WTC11 (cell line): ENCODE results near the gene CDH13. TPM values are rescaled to one million over a fixed set of nuclear protein-coding genes. Genes with fewer than 3 reads are reported as not detected.

ENCODE experiments used
- ATAC-seq: fragments of 200-7000 bp; cut with Tn5 transposase; 2 replicates; pipeline ENCODE4 v1.10.0; 2021; ENCODE audit warnings: mild to moderate bottlenecking, moderate library complexity
- CTCF ChIA-PET: fragments of 300-600 bp; sonication (Branson Sonifier 250); formaldehyde crosslinking; loops from one replicate; lab custom pipeline; 2021; ENCODE audit warnings: antibody characterized with exemption; lab: Charles Lee
- POLR2A ChIA-PET: fragments of 350-600 bp; sonication (Branson Sonifier 250); formaldehyde crosslinking; loops from one replicate; lab custom pipeline; 2021; ENCODE audit warnings: antibody characterized with exemption; lab: Charles Lee
- DNase-seq: peaks from one replicate; pipeline ENCODE4 v3.0.0; 2021; ENCODE audit warnings: low spot score
- H3K27ac Mint-ChIP-seq: 2 replicates; pipeline ENCODE4 v1.8.0; 2021; ENCODE audit warnings: mixed read lengths
- H3K27me3 Mint-ChIP-seq: 2 replicates; pipeline ENCODE4 v1.8.0; 2021; ENCODE audit warnings: low read depth, mild to moderate bottlenecking, moderate library complexity, mixed read lengths
- H3K36me3 Mint-ChIP-seq: 2 replicates; pipeline ENCODE4 v1.8.0; 2021; ENCODE audit warnings: mixed read lengths
- H3K4me1 Mint-ChIP-seq: 2 replicates; pipeline ENCODE4 v1.8.0; 2022; ENCODE audit warnings: mixed read lengths
- H3K4me3 Mint-ChIP-seq: 2 replicates; pipeline ENCODE4 v1.8.0; 2021; ENCODE audit warnings: mild to moderate bottlenecking, moderate library complexity, mixed read lengths
- H3K9me3 Mint-ChIP-seq: 2 replicates; pipeline ENCODE4 v1.8.0; 2021; ENCODE audit warnings: mixed read lengths
- ARID4B ChIP-seq: sonication (generic); formaldehyde crosslinking; IDR thresholded peaks from 2 replicates; pipeline ENCODE4 v1.8.0; 2023; ENCODE audit warnings: missing genetic modification reagents, mild to moderate bottlenecking, borderline replicate concordance
- CREM ChIP-seq: sonication (generic); formaldehyde crosslinking; IDR thresholded peaks from 2 replicates; pipeline ENCODE4 v1.8.1; 2022; ENCODE audit warnings: mild to moderate bottlenecking, missing genetic modification reagents, moderate library complexity
- CTCF ChIP-seq: fragments of 200-600 bp; IDR thresholded peaks from 2 replicates; pipeline ENCODE4 v1.8.0; 2022; ENCODE audit warnings: antibody characterized with exemption
- ELF4 ChIP-seq: sonication (generic); formaldehyde crosslinking; IDR thresholded peaks from 2 replicates; pipeline ENCODE4 v1.8.1; 2022; ENCODE audit warnings: low read depth, mild to moderate bottlenecking, moderate library complexity, missing genetic modification reagents
- FOXK1 ChIP-seq: sonication (generic); formaldehyde crosslinking; IDR thresholded peaks from 2 replicates; pipeline ENCODE4 v1.8.0; 2022; ENCODE audit warnings: mild to moderate bottlenecking, moderate library complexity, missing genetic modification reagents
- HMGA2 ChIP-seq: fragments of 250-450 bp; sonication (Bioruptor Pico); IDR thresholded peaks from 2 replicates; pipeline ENCODE4 v1.4.0; 2021; ENCODE audit warnings: mild to moderate bottlenecking, moderate library complexity
- IRF1 ChIP-seq: sonication (generic); formaldehyde crosslinking; IDR thresholded peaks from 2 replicates; pipeline ENCODE4 v1.8.0; 2023; ENCODE audit warnings: missing genetic modification reagents
- KAT7 ChIP-seq: sonication (generic); formaldehyde crosslinking; IDR thresholded peaks from 2 replicates; pipeline ENCODE4 v1.8.1; 2023; ENCODE audit warnings: missing genetic modification reagents, mild to moderate bottlenecking, borderline replicate concordance
- NR1H2 ChIP-seq: sonication (generic); formaldehyde crosslinking; IDR thresholded peaks from 2 replicates; pipeline ENCODE4 v1.9.0; 2021; ENCODE audit warnings: mild to moderate bottlenecking, moderate library complexity, missing genetic modification reagents
- PRRX2 ChIP-seq: fragments of 250-450 bp; sonication (Bioruptor Pico); IDR thresholded peaks from 2 replicates; pipeline ENCODE4 v1.8.0; 2021; ENCODE audit warnings: mild to moderate bottlenecking
- SMAD3 ChIP-seq: sonication (generic); formaldehyde crosslinking; IDR thresholded peaks from 2 replicates; pipeline ENCODE4 v1.8.0; 2022; ENCODE audit warnings: missing genetic modification reagents, mild to moderate bottlenecking, borderline replicate concordance
- USF1 ChIP-seq: sonication (generic); formaldehyde crosslinking; IDR thresholded peaks from 2 replicates; pipeline ENCODE4 v1.8.0; 2022; ENCODE audit warnings: mild to moderate bottlenecking, missing genetic modification reagents
- ZNF263 ChIP-seq: sonication (generic); formaldehyde crosslinking; IDR thresholded peaks from 2 replicates; pipeline ENCODE4 v1.8.1; 2022; ENCODE audit warnings: low read depth, mild to moderate bottlenecking, moderate library complexity, missing genetic modification reagents
- ZNF396 ChIP-seq: fragments of 250-450 bp; sonication (Bioruptor Pico); IDR thresholded peaks from 2 replicates; pipeline ENCODE4 v1.8.0; 2021; ENCODE audit warnings: mild to moderate bottlenecking, moderate library complexity, borderline replicate concordance
- ZNF416 ChIP-seq: fragments of 250-450 bp; sonication (Bioruptor Pico); IDR thresholded peaks from 2 replicates; pipeline ENCODE4 v1.9.0; 2021; ENCODE audit warnings: mild to moderate bottlenecking, inconsistent platforms
- ZNF512 ChIP-seq: sonication (generic); formaldehyde crosslinking; IDR thresholded peaks from 2 replicates; pipeline ENCODE4 v1.8.1; 2022; ENCODE audit warnings: missing genetic modification reagents, borderline replicate concordance
- ZNF532 ChIP-seq: fragments of 250-450 bp; sonication (Bioruptor Pico); IDR thresholded peaks from 2 replicates; pipeline ENCODE4 v1.9.0; 2021; ENCODE audit warnings: mild to moderate bottlenecking, borderline replicate concordance
- ZNF671 ChIP-seq: fragments of 250-450 bp; sonication (Bioruptor Pico); IDR thresholded peaks from 2 replicates; pipeline ENCODE4 v1.8.0; 2021; ENCODE audit warnings: mild to moderate bottlenecking
- total RNA-seq: library from RNA; stranded (reverse); gene quantifications from 3 replicates; pipeline ENCODE4 v1.2.3, GENCODE V29; 2021

CDH13 gene
- total RNA-seq, 1 experiment from 2014 or later = 0.81 TPM

- DNase-seq (no peak), ATAC-seq (no peak)
- Mint-ChIP-seq H3K27me3 (no peaks in the 10 kb centered on the region), H3K4me3 (no peak overlapping the region), H3K27ac (no peak overlapping the region), H3K4me1 (peaks cover 3% of the 10 kb centered on the region; the same call in 1 of the 2 replicates), H3K9me3 (peaks cover 40% of the 10 kb centered on the region), H3K36me3 (peaks cover 12% of the 10 kb centered on the region; the same call in 1 of the 2 replicates)
- TF ChIP-seq ZNF416 (CRISPR knock-in tag) (no peak), CTCF (no peak), KAT7 (CRISPR knock-in tag) (no peak)
- ChIA-PET CTCF (no interaction called here), POLR2A (no interaction called here)
These were observed 1034.9 kb downstream of the CDH13 start for GRCh38 chr16:83661656-83662055.

- Mint-ChIP-seq H3K27me3 (no peaks in the 10 kb centered on the region; the same call in none of the 2 replicates), H3K4me1 (peaks cover 5% of the 10 kb centered on the region; the same call in 1 of the 2 replicates), H3K4me3 (no peak overlapping the region), H3K9me3 (peaks cover 64% of the 10 kb centered on the region), H3K27ac (no peak overlapping the region), H3K36me3 (peaks cover 24% of the 10 kb centered on the region)
- TF ChIP-seq ZNF396 (CRISPR knock-in tag) (no peak), HMGA2 (CRISPR knock-in tag) (no peak), CREM (CRISPR knock-in tag) (no peak), ARID4B (CRISPR knock-in tag) (no peak), FOXK1 (no peak), ZNF532 (no peak), ELF4 (CRISPR knock-in tag) (no peak)
- ChIA-PET CTCF (interaction anchor here (0.7 kb wide), 1 partner anchor 60 kb away, joined by 3 read pairs; no protein-coding TSS in a partner anchor), POLR2A (no interaction called here)
- no peak for ATAC-seq
- no peak for DNase-seq
These were observed 1039.7 kb downstream of the CDH13 start for GRCh38 chr16:83666449-83666848.

GRCh38 chr16:83669456-83669855, 1042.7 kb downstream of the CDH13 start:
- CTCF ChIA-PET = no interaction called here
- Mint-ChIP-seq H3K4me3 (no peak overlapping the region), H3K27ac (no peak overlapping the region), H3K27me3 (peaks cover 3% of the 10 kb centered on the region), H3K9me3 (peaks cover 64% of the 10 kb centered on the region), H3K4me1 (peaks cover 5% of the 10 kb centered on the region; the same call in 1 of the 2 replicates), H3K36me3 (peaks cover 29% of the 10 kb centered on the region)
- POLR2A ChIA-PET = no interaction called here
- ATAC-seq (no peak), DNase-seq (no peak)
- no peak for TF ChIP-seq SMAD3 (CRISPR knock-in tag)
- no peak for TF ChIP-seq USF1 (CRISPR knock-in tag)
- TF ChIP-seq ZNF671 (CRISPR knock-in tag) = no peak
- no peak for TF ChIP-seq IRF1 (CRISPR knock-in tag)
- no peak for TF ChIP-seq PRRX2 (CRISPR knock-in tag)
- no peak for TF ChIP-seq ZNF263 (CRISPR knock-in tag)
- no peak for TF ChIP-seq ZNF512 (CRISPR knock-in tag)
- TF ChIP-seq NR1H2 (CRISPR knock-in tag) = no peak
